Measurements from ENCODE around the gene VEGFB.

VEGFB gene, protein sequence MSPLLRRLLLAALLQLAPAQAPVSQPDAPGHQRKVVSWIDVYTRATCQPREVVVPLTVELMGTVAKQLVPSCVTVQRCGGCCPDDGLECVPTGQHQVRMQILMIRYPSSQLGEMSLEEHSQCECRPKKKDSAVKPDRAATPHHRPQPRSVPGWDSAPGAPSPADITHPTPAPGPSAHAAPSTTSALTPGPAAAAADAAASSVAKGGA

DNA sequence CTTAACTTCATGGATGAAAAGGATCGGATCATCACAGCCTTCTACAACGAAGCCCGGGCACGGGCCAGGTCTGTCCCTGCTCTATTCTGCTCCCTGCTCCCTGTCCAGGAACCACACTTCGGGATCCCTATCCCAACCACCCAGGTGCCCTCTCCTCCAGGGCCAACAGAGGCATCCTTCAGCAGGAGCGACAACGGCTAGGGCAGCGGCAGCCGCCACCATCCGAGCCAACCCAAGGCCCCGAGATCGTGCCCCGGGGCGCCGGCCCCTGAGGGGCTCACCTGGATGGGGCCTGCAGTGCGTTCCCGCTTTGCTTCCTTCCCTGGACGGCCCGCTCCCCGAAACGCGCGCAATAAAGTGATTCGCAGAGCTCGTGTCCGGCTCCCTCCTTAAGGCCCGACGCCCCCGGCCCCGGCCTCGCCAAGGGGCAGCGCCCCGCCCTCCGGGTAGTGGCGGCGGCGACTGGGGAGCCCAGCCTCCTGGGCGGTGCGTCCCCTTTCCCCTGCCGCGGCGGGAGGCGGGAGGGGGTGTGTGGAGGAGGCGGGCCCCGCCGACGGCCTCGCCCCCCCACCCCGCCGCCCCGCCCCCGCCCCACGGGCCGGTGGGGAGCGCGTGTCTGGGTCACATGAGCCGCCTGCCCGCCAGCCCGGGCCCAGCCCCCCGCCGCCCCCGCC is at the start of gene VEGFB:
VEGFB (plus strand) TSS at position 672 of the 674 bp plus-strand sequence. CDS start 250 bp downstream, outside the sequence.
- FAIRE-seq: no peak

DNA sequence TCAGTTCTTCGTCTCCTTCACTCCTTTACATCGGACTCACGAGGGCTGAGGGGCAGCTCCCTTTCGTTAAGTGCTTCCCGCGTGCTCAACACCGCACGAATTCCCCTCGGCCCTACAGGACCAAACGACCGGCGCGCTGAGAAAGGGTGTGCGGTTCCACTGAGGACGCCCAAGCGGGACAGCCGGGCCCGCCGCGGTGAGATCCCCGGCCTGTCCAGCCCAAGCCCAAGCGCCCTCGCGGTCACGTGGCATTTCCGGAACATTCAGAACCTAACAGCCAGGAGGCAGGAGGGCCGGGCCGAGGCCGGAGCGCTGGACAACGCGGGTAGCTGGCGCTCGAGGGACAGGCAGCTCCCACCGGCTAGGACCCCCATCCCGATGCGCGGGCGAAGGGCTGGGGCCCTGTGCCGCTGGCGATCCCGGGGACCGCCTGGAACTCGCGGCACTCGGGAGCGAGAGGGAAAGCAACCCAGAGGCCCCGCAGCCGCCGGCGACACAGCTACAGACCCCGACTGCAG is 49.1 kb upstream of the VEGFB start:
- no peak for FAIRE-seq

DNA sequence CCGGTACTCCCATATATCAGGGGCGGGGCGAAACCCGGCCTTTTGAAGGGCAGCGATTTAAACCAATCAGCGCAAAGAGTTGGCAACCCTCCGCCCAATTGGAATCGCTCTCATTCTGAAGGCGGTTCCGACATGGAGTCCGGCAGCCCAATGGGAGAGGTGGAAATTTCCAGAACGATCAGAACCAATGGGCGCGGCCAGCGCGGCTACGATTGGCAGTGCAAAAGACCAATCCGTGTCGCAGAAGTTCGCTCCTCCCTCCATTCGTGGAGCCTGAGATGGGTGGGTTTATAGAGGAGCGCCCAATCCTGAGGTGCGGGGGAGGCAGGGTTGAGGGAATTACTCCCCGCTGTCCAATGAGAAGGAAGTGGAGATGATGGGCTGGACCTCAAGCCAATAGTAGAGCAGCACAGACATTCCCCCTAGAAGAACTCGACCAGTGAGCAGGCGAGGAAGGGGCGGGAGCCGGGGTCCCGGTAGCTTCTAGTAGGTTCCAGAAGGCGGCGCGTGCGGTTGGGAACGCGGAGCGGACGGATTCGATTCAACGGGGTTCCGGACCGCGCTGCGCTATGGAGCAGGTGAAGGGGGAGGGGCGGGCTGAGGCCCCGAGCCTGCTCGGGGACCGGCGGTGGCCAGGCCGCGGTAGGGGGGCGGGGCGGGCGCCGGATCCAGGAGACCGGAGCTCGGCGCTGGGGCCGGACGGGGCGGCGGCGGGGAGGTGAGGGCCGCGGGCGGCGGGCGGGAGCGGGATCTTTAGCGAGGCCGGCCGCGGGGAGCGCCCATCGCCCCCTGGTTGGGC is 48.5 kb upstream of the VEGFB start, which contains the start of gene STIP1:
STIP1 (plus strand) TSS at position 479 of the 799 bp plus-strand sequence; CDS start at position 570, 91 bp downstream.
- peak; percentile 91 for FAIRE-seq

DNA sequence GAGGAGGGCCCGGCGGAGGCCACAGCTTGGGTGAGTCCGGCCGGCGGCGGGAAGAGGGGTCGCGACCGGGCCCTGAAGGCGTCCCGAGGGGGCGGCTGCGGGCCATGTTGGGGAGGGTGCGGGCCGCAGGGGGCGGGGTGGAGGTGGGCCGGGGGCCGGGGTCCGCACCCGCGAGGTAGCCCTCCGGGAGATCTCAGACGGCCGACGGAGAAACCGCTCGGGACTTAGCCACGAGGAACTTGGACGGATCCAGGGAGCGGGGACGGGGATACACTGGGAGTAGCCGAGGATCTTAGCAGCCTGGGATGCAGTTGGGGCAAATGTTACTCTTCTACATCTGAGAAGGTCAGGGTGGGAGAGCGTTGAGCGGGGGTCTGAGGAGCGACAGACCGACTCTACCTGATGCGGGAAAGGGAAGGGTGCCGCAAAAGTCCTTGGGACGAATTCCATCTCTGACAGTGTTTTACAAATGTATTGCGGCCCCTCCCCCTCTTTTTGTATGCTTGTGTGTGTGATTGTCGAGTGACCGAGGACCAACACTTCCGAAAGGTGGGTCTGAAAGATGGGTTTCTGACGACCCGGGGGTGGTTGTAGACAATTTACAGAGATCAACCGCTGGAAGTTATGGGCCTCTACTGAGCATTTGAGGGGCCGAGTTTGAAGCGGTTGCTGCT is 47.8 kb upstream of the VEGFB start:
- no peak for FAIRE-seq

DNA sequence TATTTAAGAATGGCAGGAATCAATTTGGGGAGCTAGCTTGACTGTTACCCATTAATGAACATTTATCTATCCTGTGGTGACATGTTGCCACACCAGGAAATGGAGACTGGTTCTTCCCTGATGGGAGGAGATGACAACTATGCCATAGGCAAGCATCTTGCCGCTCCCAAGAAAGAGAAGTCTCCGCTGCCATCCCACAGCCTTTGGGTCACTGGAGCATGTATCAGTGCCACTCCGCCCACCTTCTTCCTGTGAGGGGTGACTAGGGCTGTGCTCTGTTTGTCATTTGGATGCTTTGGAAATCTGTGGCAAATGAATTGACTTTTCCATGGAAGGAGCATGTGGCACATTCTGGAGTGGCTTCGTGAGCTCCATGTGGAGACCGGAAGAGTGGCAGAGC is 42.0 kb upstream of the VEGFB start:
- FAIRE-seq: no peak

DNA sequence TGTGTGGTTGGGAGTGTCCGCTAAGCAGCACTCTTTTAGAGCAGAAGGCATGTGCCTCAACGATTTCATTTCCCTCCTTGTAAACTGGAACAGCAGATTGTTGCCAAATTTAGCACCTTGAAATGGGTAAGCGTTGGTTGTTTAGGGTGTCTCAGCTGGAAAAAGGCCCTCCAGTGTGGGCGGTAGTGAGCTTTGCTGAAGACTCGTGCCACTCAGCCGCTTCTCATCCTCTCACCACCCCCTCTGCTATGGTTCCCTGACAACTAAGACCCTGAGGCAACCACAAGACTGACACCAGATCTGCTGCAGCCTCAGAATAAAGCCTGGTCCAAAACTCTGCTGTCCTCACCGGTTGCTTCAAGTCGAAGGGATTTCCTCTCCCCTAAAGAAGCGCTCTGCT is 37.8 kb upstream of the VEGFB start:
- FAIRE-seq: no peak

DNA sequence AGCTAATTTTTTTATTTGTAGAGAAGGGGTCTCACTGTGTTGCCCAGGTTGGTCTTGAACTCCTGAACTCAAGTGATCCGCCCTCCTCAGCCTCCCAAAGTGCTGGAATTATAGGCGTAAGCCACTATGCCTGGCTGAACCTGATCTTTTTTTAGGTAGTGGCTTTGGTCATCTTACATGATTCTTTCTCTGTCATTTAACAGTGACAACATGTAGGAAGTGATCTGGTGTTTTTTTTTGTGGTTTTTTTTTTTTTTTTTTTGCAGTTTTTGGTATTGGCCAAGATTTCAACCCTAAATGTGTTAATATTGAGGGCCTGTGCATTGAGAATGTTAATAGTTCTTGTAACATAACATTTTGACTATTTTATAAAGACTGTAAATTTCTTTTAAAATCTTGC is 35.9 kb upstream of the VEGFB start:
- no peak for FAIRE-seq

DNA sequence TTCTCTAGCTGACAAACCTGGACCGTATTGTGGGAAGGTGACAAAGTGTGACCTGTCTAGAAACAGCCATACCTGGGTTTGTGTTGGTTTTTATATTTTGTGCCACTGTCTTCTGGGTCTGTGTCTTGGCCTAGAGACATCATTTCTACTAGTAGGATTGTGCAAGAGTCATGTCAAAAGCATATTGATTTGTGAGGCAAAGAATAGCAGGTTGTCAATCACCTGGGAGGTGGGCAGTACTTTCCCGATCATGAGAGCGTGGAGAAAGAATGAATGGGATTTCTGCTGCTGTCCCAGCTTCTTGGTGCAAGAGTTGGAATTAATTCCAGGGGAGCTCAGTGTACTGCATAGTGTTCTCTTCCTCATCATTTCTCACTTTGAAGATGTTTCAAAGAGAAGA is 32.8 kb upstream of the VEGFB start:
- FAIRE-seq: no peak

DNA sequence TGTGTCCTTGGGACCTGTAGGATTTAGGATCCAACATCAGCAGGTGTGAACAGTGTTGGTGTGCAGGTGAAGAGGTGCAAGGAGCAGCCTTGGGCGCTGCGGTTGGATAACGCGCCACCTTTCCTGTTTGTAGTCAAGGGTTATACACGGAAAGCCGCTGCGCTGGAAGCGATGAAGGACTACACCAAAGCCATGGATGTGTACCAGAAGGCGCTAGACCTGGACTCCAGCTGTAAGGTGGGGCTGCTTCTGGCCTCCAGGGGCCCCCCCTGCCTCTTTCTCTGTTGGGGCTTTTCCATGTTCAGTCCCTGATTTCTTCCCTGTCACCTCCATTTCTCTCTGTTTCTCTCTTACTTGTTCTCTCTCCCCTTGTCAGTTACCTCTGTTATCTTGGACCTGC is 31.4 kb upstream of the VEGFB start:
- no peak for FAIRE-seq

DNA sequence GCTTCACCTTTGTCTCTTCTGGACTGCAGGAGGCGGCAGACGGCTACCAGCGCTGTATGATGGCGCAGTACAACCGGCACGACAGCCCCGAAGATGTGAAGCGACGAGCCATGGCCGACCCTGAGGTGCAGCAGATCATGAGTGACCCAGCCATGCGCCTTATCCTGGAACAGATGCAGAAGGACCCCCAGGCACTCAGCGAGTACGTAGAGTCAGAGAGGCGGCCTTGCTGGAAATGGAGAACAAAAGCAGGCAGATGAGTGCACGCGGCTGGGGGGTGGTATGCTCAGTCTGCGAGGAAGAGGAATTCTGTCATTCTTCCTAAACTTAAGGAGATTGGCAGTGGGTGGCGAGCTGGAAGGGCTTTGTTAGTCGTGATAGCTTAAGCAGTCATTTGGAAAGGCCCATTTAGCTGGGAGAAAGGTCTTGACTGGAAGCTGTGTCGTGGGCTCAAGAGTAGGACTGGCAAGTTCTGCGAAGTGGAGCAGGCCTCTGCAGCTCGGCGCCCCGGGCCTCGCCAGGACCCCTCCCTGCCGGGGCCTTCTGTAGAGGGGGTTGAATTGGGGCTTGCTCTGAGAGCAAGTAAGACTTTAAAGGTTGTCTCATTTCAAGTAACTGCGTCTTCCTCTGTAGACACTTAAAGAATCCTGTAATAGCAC is 30.8 kb upstream of the VEGFB start:
- FAIRE-seq: no peak

DNA sequence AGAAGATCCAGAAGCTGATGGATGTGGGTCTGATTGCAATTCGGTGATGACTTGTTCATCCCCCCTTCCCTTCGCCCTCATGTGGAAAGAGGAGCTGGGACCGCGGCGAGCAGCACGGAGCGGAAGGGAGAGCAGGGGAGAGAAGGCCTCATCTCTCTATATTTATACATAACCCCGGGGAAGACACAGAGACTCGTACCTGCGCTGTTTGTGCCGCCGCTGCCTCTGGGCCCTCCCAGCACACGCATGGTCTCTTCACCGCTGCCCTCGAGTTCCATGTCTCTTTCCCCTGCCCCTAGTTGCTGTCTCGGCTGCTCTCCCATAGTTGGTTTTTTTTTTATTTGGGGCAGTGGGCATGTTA is 30.3 kb upstream of the VEGFB start:
- FAIRE-seq: no peak

DNA sequence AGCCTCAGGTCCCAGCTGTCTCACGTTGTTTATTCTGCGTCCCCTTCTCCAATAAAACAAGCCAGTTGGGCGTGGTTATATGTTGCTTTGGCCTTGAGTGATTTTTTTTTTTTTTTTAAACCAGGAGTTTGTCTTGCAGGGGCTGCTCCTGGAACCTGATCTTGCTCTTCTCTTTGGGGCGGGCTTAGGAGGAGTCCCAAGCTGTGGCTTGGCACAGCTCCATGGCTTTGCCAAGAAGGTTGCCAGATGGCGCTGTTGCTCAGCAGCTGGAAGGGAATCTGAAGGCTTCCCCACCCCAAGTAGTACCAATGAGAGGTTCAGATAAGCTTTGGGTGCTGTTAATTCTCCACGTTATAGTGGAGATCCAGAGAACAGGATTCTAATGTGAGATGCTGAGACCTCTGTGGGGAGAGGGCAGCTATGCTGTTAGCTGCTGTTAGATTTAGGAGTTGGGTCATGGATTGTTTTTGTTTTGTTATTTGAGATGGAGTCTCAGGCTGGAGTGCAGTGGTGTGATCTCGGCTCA is 29.9 kb upstream of the VEGFB start:
- FAIRE-seq: no peak

DNA sequence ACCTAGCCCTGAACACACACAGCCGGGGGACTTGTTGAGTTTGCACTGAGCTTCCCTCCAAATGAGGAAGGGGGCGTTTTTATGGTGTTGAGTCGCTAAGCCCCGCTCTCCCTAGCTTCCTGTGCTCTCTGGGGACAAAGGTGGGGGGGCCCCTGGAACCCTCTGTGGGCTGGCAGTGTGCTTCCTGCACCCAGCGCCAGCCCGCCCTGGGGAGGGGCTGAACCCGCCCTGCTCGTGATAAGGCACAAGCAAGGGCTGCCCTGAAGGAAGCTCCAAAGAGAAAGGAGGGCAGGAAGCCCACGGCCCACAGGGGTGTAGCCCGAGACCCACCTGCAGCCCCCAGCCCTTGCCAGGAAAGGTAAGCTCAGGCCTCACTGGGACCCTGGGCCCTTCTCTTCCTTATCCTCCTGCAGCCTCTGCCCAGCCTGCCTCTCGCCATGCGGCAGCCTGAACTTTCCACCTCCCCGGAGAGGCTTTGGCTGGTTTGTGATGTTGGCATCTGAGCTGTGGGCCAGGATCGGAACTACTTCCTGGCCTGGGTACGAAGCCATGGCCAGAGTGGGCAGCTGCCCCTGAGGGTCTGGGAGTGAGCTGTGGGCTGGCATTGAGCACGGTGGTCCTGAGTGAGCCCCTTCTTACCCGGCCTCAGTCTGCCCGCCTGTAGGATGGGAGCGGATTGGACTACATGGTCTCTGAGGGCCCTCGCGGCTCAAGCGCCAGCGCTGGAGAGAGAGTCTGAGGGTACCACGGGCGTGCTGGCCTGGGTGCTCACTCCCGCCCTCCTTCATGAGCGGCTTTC is 27.7 kb upstream of the VEGFB start, which contains the start of gene FERMT3:
FERMT3 (plus strand) TSS at position 265 of the 799 bp plus-strand sequence. CDS start 644 bp downstream, outside the sequence.
- FAIRE-seq: no peak

DNA sequence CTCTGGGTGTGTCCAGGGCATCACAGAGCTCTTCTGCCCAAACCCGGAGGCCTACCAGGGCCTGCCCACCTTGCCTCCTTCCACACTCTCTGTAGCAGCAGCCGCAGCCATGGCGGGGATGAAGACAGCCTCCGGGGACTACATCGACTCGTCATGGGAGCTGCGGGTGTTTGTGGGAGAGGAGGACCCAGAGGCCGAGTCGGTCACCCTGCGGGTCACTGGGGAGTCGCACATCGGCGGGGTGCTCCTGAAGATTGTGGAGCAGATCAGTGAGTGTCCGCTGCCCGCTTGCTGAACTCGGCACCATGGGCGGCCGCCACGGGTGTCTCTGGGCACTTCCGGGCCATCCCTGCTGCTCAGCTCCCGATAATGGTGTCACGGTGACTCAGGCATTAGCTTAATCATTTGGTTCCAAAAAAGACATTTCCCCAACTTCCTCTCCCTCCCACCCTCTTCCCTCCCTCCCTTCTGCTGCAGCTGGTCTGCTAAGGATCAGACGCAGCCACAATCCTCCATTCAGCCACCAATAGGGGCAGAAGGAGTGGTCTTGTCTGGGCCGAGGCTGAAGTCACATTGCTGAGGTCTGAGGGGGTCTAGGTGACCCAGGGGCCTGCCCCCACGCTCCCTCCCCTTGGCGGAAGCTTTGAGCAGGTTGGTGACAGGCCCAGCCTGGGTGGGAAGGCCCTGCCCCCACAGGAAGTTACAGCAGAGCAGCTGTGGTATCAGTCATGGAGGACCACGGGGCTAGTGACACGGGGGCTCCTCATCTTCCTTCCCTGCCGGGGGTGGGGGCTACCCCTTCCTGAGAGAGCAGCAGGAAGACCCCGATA is 26.9 kb upstream of the VEGFB start:
- FAIRE-seq: no peak

DNA sequence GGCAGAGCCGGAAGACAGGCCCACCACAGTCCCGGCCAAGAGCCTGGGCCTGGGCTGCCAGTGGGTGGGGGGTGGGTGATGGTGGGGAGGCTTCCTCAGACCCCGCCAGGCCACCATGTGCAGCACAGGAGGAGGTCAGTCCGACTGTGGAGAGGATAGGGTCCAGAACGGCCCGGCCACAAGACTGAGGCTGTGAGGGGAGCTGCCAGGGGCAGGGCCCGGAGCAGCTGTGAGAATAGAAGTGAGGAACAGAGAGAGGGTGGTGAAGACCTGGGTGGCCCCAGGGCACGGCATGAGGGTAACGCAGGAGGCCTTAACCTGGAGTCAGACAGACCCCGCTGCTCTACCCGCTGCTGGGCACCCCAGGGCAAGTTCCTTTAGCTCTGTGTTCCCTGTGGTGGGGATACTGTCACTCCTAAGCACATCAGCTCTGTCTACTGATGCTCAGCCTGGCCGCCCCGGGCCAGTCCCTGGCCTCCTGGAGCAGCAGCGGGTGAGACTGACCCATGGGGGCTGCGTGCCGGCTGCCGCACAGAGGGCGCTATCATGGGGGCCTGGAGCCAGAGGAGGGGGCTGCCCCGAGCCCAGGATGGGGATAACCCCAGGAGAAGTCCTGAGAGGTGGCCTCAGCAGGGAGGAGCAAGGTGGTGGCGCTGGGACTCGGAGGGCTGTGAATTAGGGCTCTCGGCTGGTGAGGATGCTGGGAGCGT is 26.1 kb upstream of the VEGFB start:
- no peak for FAIRE-seq

DNA sequence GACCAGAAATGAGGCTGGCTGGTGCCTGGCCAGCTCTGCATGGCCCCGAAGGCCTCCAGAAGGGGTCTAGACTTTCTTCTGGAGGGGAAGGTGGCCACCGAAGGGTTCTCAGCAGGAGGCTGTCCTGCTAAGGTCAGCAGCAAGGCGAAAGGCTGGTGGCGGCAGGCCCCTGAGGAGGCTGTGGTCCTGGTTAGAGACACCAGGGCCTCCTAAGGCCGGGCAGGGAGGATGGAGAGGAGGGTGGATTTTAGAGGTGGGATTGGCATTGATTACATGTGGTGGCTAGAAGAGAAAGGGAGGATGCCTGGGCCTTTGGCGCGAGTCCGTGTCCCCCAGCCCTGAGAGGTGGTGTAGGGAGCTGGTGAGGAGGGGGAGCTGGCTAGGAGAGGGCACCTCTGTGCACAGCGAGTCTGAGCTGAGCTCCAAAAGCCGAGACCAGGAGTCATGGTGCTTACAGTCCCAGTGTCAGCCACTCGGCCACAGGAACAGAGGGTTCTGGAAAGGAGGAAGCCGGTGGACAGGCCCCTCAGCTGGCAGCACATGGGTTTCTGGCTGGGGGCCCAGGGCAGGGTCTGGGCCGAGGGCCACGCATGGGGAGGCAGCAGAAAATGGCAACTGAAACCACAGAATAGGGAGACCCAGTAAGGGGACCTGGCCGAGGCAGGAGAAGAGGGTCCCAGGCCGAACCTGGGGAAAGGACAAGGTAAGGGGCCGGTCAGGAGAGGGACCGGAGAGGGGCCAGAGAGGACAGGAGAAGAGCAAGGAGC is 25.4 kb upstream of the VEGFB start:
- no peak for FAIRE-seq

DNA sequence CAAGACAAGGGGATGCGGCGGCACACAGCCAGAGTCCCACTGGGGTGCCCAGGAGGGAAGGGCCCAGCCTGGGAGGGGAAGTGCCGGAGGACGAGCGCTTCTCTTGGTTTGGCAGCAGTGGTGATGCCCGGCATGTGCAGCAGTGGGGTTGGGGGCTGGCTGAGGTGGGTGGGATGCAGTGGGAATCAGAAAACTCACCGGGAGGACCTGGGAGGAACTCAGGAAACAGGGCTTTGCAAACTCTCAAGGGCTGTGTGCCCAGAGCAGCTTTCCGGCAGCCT is 24.9 kb upstream of the VEGFB start:
- FAIRE-seq: no peak

DNA sequence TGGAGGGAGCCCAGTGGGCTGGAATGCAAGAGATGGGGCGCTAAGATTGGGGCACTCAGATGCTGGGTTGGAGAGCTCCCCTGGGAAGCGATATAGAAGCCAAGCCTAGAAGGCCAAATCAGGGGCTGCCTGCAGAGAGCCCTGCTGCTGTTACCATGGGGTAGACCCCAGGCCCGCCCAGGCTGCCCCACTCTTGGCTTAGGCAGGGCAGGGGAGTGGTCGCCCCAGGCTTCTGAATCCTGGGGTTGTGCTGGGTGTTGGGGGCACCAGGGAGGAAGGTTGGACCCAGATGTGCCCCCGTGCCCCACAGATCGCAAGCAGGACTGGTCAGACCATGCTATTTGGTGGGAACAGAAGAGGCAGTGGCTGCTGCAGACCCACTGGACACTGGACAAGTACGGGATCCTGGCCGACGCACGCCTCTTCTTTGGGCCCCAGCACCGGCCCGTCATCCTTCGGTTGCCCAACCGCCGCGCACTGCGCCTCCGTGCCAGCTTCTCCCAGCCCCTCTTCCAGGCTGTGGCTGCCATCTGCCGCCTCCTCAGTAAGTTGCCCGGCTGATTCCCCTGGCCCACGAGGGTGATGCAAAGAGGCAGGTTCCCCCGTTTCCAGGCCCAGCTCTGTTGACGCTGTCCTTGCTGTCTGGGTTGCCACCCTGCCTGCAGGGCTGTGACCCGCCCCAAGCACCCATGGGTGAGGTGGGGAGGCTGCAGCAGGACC is 23.9 kb upstream of the VEGFB start:
- no peak for FAIRE-seq

Data from TTC549 (cell line).